ENCODE data around the gene ANKS1B.

ANKS1B gene

GRCh38 chr12:98799822-98800221 is 1184.9 kb downstream of the ANKS1B start:
- H3K36me3 ChIP-seq (ENCODE audit: control insufficient read depth in 4 of 4, insufficient read depth in 4 of 4, low read length in 3 of 4), result no peaks in the 10 kb centered on the region
- CTCF ChIA-PET, result no interaction called here
- POLR2A ChIA-PET, result no interaction called here
- H3K4me1 ChIP-seq (ENCODE audit: control extremely low read depth in 1 of 4, control insufficient read depth in 4 of 4, insufficient read depth in 4 of 4, low read length in 3 of 4), result no peaks in the 10 kb centered on the region
- 77% methylated on average over 3 of the region's 3 CpGs for WGBS (ENCODE audit: insufficient coverage)
- H3K27me3 ChIP-seq (replicated peaks in 2 of 5; ENCODE audit: control insufficient read depth in 4 of 5, insufficient read depth in 5 of 5, low read length in 4 of 5), result peaks cover 0 to 3% (median 3%) of the 10 kb centered on the region in 5 experiments
- no peak for DNase-seq
- no peaks in the 10 kb centered on the region for H3K9me3 ChIP-seq (ENCODE audit: control extremely low read depth in 1 of 5, control insufficient read depth in 4 of 5, insufficient read depth in 2 of 5, low read depth in 1 of 5, low read length in 4 of 5)
- no peak overlapping the region for H3K4me3 ChIP-seq (ENCODE audit: control insufficient read depth in 1 of 7, extremely low read depth in 1 of 7, insufficient read depth in 4 of 7, low read depth in 2 of 7, low read length in 6 of 7)
- no peak overlapping the region for H3K27ac ChIP-seq (ENCODE audit: insufficient read depth in 1 of 2, low read depth in 1 of 2, low read length in 2 of 2, poor library complexity in 1 of 2, severe bottlenecking in 2 of 2)

DNA sequence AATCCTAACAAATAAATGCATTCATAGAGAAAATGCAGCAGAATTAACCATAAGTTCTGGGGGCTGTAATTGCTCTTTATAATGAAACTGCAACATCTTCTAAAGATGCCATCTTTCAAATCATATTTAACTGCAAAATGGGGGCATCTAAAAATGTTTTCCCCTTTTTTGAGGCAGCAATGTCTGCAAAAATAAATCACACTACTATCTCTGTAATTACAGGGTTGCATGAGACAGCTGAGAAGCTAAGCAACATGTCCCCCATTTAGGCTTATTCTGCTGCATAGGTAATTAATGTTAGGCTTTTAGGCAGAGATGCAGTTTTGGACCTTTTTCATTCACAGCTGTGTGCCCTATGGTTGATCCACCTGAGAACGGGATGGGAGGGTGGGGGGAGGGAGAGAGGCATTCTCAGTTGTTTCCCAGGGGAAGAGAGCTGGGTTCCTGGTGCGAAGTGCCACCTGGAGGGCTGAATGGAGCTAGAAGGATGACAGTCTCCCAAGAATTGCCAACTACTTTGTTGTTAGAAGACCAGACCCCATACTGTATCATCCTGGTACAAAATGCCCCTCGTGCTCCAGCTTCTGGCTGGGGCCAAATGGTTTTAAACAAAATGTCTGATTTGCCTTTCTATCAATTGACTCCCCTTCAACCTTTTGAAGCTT is 1185.5 kb downstream of the ANKS1B start:
- WGBS (ENCODE audit: insufficient coverage), result 65% methylated on average over 3 of the region's 3 CpGs
- H3K27me3 ChIP-seq (replicated peaks in 2 of 5; ENCODE audit: control insufficient read depth in 4 of 5, insufficient read depth in 5 of 5, low read length in 4 of 5), result peaks cover 0 to 3% (median 2%) of the 10 kb centered on the region in 5 experiments
- no peaks in the 10 kb centered on the region for H3K9me3 ChIP-seq (ENCODE audit: control extremely low read depth in 1 of 5, control insufficient read depth in 4 of 5, insufficient read depth in 2 of 5, low read depth in 1 of 5, low read length in 4 of 5)
- no peak overlapping the region for H3K4me3 ChIP-seq (ENCODE audit: control insufficient read depth in 1 of 7, extremely low read depth in 1 of 7, insufficient read depth in 4 of 7, low read depth in 2 of 7, low read length in 6 of 7)
- ChIA-PET POLR2A (no interaction called here), CTCF (no interaction called here)
- H3K36me3 ChIP-seq (ENCODE audit: control insufficient read depth in 4 of 4, insufficient read depth in 4 of 4, low read length in 3 of 4), result no peaks in the 10 kb centered on the region
- no peak overlapping the region for H3K27ac ChIP-seq (ENCODE audit: insufficient read depth in 1 of 2, low read depth in 1 of 2, low read length in 2 of 2, poor library complexity in 1 of 2, severe bottlenecking in 2 of 2)
- DNase-seq, result no peak
- no peaks in the 10 kb centered on the region for H3K4me1 ChIP-seq (ENCODE audit: control extremely low read depth in 1 of 4, control insufficient read depth in 4 of 4, insufficient read depth in 4 of 4, low read length in 3 of 4)

GRCh38 chr12:98797200-98797599 is 1187.5 kb downstream of the ANKS1B start:
- CTCF ChIA-PET, result no interaction called here
- no peak overlapping the region for H3K27ac ChIP-seq (ENCODE audit: insufficient read depth in 1 of 2, low read depth in 1 of 2, low read length in 2 of 2, poor library complexity in 1 of 2, severe bottlenecking in 2 of 2)
- H3K9me3 ChIP-seq (ENCODE audit: control extremely low read depth in 1 of 5, control insufficient read depth in 4 of 5, insufficient read depth in 2 of 5, low read depth in 1 of 5, low read length in 4 of 5), result no peaks in the 10 kb centered on the region
- H3K36me3 ChIP-seq (ENCODE audit: control insufficient read depth in 4 of 4, insufficient read depth in 4 of 4, low read length in 3 of 4), result no peaks in the 10 kb centered on the region
- no peak for DNase-seq
- H3K4me3 ChIP-seq (ENCODE audit: control insufficient read depth in 1 of 7, extremely low read depth in 1 of 7, insufficient read depth in 4 of 7, low read depth in 2 of 7, low read length in 6 of 7), result no peak overlapping the region
- 100% methylated on average over 2 of the region's 4 CpGs for WGBS (ENCODE audit: insufficient coverage)
- POLR2A ChIA-PET, result no interaction called here
- H3K27me3 ChIP-seq (replicated peaks in 2 of 5; ENCODE audit: control insufficient read depth in 4 of 5, insufficient read depth in 5 of 5, low read length in 4 of 5), result peaks cover 0 to 3% (median 2%) of the 10 kb centered on the region in 5 experiments
- no peaks in the 10 kb centered on the region for H3K4me1 ChIP-seq (ENCODE audit: control extremely low read depth in 1 of 4, control insufficient read depth in 4 of 4, insufficient read depth in 4 of 4, low read length in 3 of 4)

GRCh38 chr12:98796745-98797144 is 1188.0 kb downstream of the ANKS1B start:
- Histone ChIP-seq H3K9me3 (ENCODE audit: control extremely low read depth in 1 of 5, control insufficient read depth in 4 of 5, insufficient read depth in 2 of 5, low read depth in 1 of 5, low read length in 4 of 5) (no peaks in the 10 kb centered on the region), H3K4me3 (ENCODE audit: control insufficient read depth in 1 of 7, extremely low read depth in 1 of 7, insufficient read depth in 4 of 7, low read depth in 2 of 7, low read length in 6 of 7) (no peak overlapping the region), H3K4me1 (ENCODE audit: control extremely low read depth in 1 of 4, control insufficient read depth in 4 of 4, insufficient read depth in 4 of 4, low read length in 3 of 4) (no peaks in the 10 kb centered on the region), H3K36me3 (ENCODE audit: control insufficient read depth in 4 of 4, insufficient read depth in 4 of 4, low read length in 3 of 4) (no peaks in the 10 kb centered on the region), H3K27me3 (replicated peaks in 2 of 5; ENCODE audit: control insufficient read depth in 4 of 5, insufficient read depth in 5 of 5, low read length in 4 of 5) (peaks cover 0 to 4% (median 3%) of the 10 kb centered on the region in 5 experiments), H3K27ac (ENCODE audit: insufficient read depth in 1 of 2, low read depth in 1 of 2, low read length in 2 of 2, poor library complexity in 1 of 2, severe bottlenecking in 2 of 2) (no peak overlapping the region)
- WGBS (ENCODE audit: insufficient coverage), result no CpG with 5 or more reads among the region's 1 CpG
- POLR2A ChIA-PET, result no interaction called here
- DNase-seq, result no peak
- CTCF ChIA-PET, result no interaction called here

- DNase-seq, result no peak
- WGBS (ENCODE audit: insufficient coverage), result no CpG with 5 or more reads among the region's 2 CpGs
- no peaks in the 10 kb centered on the region for H3K36me3 ChIP-seq (ENCODE audit: control insufficient read depth in 4 of 4, insufficient read depth in 4 of 4, low read length in 3 of 4)
- POLR2A ChIA-PET, result no interaction called here
- H3K27ac ChIP-seq (ENCODE audit: insufficient read depth in 1 of 2, low read depth in 1 of 2, low read length in 2 of 2, poor library complexity in 1 of 2, severe bottlenecking in 2 of 2), result no peak overlapping the region
- no peaks in the 10 kb centered on the region for H3K9me3 ChIP-seq (ENCODE audit: control extremely low read depth in 1 of 5, control insufficient read depth in 4 of 5, insufficient read depth in 2 of 5, low read depth in 1 of 5, low read length in 4 of 5)
- CTCF ChIA-PET, result no interaction called here
- H3K4me3 ChIP-seq (ENCODE audit: control insufficient read depth in 1 of 7, extremely low read depth in 1 of 7, insufficient read depth in 4 of 7, low read depth in 2 of 7, low read length in 6 of 7), result no peak overlapping the region
- no peaks in the 10 kb centered on the region for H3K4me1 ChIP-seq (ENCODE audit: control extremely low read depth in 1 of 4, control insufficient read depth in 4 of 4, insufficient read depth in 4 of 4, low read length in 3 of 4)
- H3K27me3 ChIP-seq (replicated peaks in 2 of 5; ENCODE audit: control insufficient read depth in 4 of 5, insufficient read depth in 5 of 5, low read length in 4 of 5), result peaks cover 0 to 4% (median 1%) of the 10 kb centered on the region in 5 experiments
Measured at GRCh38 chr12:98793121-98793520, 1191.6 kb downstream of the ANKS1B start.

DNA sequence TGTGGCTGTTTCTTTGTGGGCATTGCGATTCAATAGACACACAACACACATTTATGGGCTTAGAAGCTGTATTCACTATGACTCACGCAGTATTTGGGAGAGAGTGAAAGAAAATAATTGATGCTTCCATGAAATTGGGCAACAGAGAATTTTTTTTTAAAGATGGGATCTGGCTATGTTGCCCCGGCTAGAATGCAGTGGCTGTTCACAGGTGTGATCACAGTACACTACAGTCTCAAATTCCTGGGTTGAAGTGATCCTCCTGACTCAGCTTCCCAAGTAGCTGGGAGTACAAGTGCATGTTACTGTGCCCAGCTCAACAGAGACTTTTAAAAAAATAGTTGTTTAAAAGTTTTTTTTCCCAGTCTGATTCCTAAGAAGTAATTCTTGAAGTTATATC is 1193.3 kb downstream of the ANKS1B start:
- Histone ChIP-seq H3K36me3 (ENCODE audit: control insufficient read depth in 4 of 4, insufficient read depth in 4 of 4, low read length in 3 of 4) (no peaks in the 10 kb centered on the region), H3K9me3 (ENCODE audit: control extremely low read depth in 1 of 5, control insufficient read depth in 4 of 5, insufficient read depth in 2 of 5, low read depth in 1 of 5, low read length in 4 of 5) (no peaks in the 10 kb centered on the region), H3K4me3 (ENCODE audit: control insufficient read depth in 1 of 7, extremely low read depth in 1 of 7, insufficient read depth in 4 of 7, low read depth in 2 of 7, low read length in 6 of 7) (no peak overlapping the region), H3K27me3 (replicated peaks in 2 of 5; ENCODE audit: control insufficient read depth in 4 of 5, insufficient read depth in 5 of 5, low read length in 4 of 5) (peaks cover 0 to 4% (median 1%) of the 10 kb centered on the region in 5 experiments), H3K4me1 (ENCODE audit: control extremely low read depth in 1 of 4, control insufficient read depth in 4 of 4, insufficient read depth in 4 of 4, low read length in 3 of 4) (no peaks in the 10 kb centered on the region), H3K27ac (ENCODE audit: insufficient read depth in 1 of 2, low read depth in 1 of 2, low read length in 2 of 2, poor library complexity in 1 of 2, severe bottlenecking in 2 of 2) (no peak overlapping the region)
- CTCF ChIA-PET, result interaction anchor here (0.7 kb wide), 1 partner anchor 1622 kb away, joined by 4 read pairs; no protein-coding TSS in a partner anchor
- no peak for DNase-seq
- 100% methylated on average over 1 of the region's 3 CpGs for WGBS (ENCODE audit: insufficient coverage)
- POLR2A ChIA-PET, result interaction anchor here (0.6 kb wide), 1 partner anchor 394 kb away, joined by 3 read pairs; no protein-coding TSS in a partner anchor

DNA sequence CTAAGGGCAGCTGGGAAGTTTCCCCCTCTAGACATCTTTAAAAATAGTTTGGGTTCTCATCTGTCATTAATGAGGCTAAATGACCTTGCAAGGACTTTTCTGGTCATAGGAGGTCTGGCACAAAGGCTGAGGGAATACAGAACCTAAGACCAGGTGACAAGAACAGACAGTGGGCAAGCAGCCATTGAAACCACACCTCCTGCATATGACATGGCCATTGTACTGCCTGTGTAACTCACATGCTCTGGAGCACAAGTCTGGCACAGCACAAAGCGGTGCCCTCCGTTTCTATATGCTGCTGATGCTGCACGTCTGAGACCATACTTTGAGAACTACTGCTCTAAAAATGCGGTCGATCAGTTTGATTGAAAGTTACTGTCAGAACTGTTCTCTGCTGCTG is 1196.3 kb downstream of the ANKS1B start:
- Histone ChIP-seq H3K36me3 (ENCODE audit: control insufficient read depth in 4 of 4, insufficient read depth in 4 of 4, low read length in 3 of 4) (no peaks in the 10 kb centered on the region), H3K4me3 (ENCODE audit: control insufficient read depth in 1 of 7, extremely low read depth in 1 of 7, insufficient read depth in 4 of 7, low read depth in 2 of 7, low read length in 6 of 7) (no peak overlapping the region), H3K9me3 (ENCODE audit: control extremely low read depth in 1 of 5, control insufficient read depth in 4 of 5, insufficient read depth in 2 of 5, low read depth in 1 of 5, low read length in 4 of 5) (no peaks in the 10 kb centered on the region), H3K4me1 (ENCODE audit: control extremely low read depth in 1 of 4, control insufficient read depth in 4 of 4, insufficient read depth in 4 of 4, low read length in 3 of 4) (no peaks in the 10 kb centered on the region), H3K27ac (ENCODE audit: insufficient read depth in 1 of 2, low read depth in 1 of 2, low read length in 2 of 2, poor library complexity in 1 of 2, severe bottlenecking in 2 of 2) (no peak overlapping the region), H3K27me3 (replicated peaks in 2 of 5; ENCODE audit: control insufficient read depth in 4 of 5, insufficient read depth in 5 of 5, low read length in 4 of 5) (peaks cover 0 to 4% (median 2%) of the 10 kb centered on the region in 5 experiments)
- WGBS (ENCODE audit: insufficient coverage), result 98% methylated on average over 5 of the region's 5 CpGs
- ChIA-PET CTCF (no interaction called here), POLR2A (no interaction called here)
- DNase-seq, result no peak
